OCI-M2 (cell line): ENCODE data around the gene ST6GALNAC3.

Experiments
- DNase-seq: peaks from one replicate; lab custom pipeline; 2025; ENCODE audit not compliant: unreplicated experiment; lab: John Stamatoyannopoulos, UW

The ST6GALNAC3 gene

GRCh38 chr1:76187436-76187835 lies 112.9 kb downstream of the ST6GALNAC3 start:
- DNase-seq, result no peak

GRCh38 chr1:76189310-76189709 lies 114.8 kb downstream of the ST6GALNAC3 start:
- DNase-seq, result no peak

- no peak for DNase-seq
Observed at GRCh38 chr1:76190749-76191424, 116.3 kb downstream of the ST6GALNAC3 start.

- DNase-seq, result no peak
Observed at GRCh38 chr1:76191561-76191960, 117.0 kb downstream of the ST6GALNAC3 start.

- no peak for DNase-seq
Observed at GRCh38 chr1:76198452-76198851, 123.9 kb downstream of the ST6GALNAC3 start.

GRCh38 chr1:76202670-76203069 lies 128.1 kb downstream of the ST6GALNAC3 start:
- DNase-seq, result no peak

GRCh38 chr1:76203127-76203526 lies 128.6 kb downstream of the ST6GALNAC3 start:
- no peak for DNase-seq

GRCh38 chr1:76209238-76209637 lies 134.7 kb downstream of the ST6GALNAC3 start:
- no peak for DNase-seq

- no peak for DNase-seq
Observed at GRCh38 chr1:76209648-76210047, 135.1 kb downstream of the ST6GALNAC3 start.

GRCh38 chr1:76210160-76210559 lies 135.6 kb downstream of the ST6GALNAC3 start:
- DNase-seq, result no peak

GRCh38 chr1:76218888-76219287 lies 144.3 kb downstream of the ST6GALNAC3 start:
- no peak for DNase-seq

GRCh38 chr1:76219366-76219818 lies 144.8 kb downstream of the ST6GALNAC3 start:
- no peak for DNase-seq

GRCh38 chr1:76224752-76225151 lies 150.2 kb downstream of the ST6GALNAC3 start:
- no peak for DNase-seq

GRCh38 chr1:76225526-76225925 lies 151.0 kb downstream of the ST6GALNAC3 start:
- no peak for DNase-seq

- DNase-seq, result no peak
Observed at GRCh38 chr1:76227621-76228020, 153.1 kb downstream of the ST6GALNAC3 start.

GRCh38 chr1:76229279-76230005 lies 154.9 kb downstream of the ST6GALNAC3 start:
- no peak for DNase-seq

GRCh38 chr1:76230842-76231281 lies 156.3 kb downstream of the ST6GALNAC3 start:
- DNase-seq, result no peak

- DNase-seq, result no peak
Observed at GRCh38 chr1:76231320-76231719, 156.8 kb downstream of the ST6GALNAC3 start.

- DNase-seq, result no peak
Observed at GRCh38 chr1:76232666-76233065, 158.1 kb downstream of the ST6GALNAC3 start.

- no peak for DNase-seq
Observed at GRCh38 chr1:76234061-76234460, 159.5 kb downstream of the ST6GALNAC3 start.

GRCh38 chr1:76237211-76237610 lies 162.7 kb downstream of the ST6GALNAC3 start:
- DNase-seq, result no peak

- no peak for DNase-seq
Observed at GRCh38 chr1:76238094-76238628, 163.6 kb downstream of the ST6GALNAC3 start.
